GM21576 (cell line): ENCODE data around the gene RPL29.

Source experiments
- ATAC-seq: cut with Tn5 transposase; IDR thresholded peaks from one replicate; pipeline ENCODE4 v1.9.1; 2021; ENCODE audit warnings: mild to moderate bottlenecking, moderate library complexity; ENCODE audit not compliant: unreplicated experiment

The RPL29 gene

GRCh38 chr3:51948016-51948580, 47.6 kb downstream of the RPL29 start:
- ATAC-seq: no peak

DNA sequence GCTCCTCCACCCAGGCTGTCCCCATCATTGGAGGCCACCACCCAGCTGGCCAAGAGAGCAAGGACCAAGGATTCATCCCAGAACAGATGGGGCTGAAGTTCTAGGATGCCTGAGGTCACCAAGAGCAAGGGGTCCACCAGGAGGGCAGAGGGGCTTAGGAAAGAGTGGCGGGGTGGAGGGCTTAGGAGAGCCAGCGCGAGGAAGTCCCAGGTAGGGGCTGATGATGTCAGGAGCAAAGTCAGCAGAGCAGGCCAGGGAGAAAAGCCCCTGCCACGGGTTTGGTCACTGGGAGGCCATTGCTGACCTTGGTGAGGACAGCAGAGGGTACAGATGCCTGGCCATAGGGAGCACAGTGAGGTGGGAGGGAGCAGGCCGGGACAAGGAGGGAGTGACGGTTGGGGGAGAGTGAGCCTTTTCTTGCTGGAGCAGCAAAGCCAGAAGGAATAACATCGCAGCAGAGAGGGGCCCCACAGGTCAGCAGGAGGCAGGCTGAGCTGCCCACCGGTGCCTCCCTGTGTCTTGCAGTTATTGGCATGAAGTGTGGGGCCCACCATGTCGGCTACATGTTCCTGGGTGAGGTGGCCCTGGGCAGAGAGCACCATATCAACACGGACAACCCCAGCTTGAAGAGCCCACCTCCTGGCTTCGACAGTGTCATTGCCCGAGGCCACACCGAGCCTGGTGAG, 48.3 kb downstream of the RPL29 start:
- ATAC-seq: no peak

DNA sequence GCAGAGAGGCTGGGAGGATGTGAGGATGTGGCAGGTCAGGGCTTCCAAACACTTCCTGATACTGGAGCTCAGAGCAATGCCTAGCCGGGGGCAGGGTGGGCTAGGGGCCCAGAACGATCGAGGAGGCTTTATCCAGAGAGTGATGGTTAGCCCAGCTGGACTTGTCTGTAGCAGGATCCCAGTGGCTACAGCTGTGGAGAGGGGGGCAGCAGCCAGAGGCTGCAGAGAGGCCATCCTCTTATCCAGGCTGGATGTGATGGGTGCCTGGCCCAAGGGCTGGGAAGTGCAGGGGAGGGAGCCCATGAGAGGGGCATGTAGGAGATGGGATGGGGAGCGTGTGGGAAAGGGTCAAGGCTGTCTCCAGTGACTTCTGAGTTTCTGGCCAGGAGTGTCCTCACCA, 48.9 kb downstream of the RPL29 start:
- ATAC-seq: no peak

DNA sequence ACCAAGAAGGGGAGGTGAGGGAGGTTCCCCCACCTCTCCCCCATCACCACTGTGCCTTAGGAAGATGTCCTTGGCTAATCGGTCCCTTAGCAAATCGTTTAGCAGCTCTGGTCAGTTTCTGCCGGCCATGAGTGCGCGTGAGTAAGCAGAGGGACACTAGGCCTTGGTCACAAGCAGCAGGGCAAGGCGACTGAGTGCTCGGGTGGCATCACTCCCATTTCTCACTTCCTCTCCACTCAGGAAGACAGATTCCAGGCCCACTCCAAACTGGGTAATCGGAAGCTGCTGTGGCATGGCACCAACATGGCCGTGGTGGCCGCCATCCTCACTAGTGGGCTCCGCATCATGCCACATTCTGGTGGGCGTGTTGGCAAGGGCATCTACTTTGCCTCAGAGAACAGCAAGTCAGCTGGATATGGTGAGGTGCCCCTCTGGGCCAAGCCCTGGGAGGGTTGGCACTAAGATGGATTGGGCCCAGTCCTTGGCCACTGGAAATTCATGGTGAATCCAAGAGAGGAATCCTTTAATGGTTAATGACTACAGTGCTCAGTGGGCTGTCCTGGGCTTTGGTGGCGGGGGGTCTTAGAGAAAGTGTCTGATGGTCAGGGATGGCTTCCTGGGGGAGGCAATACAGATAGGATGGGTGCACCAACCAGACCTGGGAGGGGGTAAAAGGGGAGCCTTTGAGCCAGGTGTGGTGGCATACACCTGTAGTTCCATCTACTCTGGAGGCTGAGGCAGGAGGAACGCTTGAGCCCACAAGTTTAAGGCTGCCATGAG, 49.6 kb downstream of the RPL29 start:
- no peak for ATAC-seq

- no peak for ATAC-seq
Measured at GRCh38 chr3:51945031-51945840, 50.5 kb downstream of the RPL29 start.

DNA sequence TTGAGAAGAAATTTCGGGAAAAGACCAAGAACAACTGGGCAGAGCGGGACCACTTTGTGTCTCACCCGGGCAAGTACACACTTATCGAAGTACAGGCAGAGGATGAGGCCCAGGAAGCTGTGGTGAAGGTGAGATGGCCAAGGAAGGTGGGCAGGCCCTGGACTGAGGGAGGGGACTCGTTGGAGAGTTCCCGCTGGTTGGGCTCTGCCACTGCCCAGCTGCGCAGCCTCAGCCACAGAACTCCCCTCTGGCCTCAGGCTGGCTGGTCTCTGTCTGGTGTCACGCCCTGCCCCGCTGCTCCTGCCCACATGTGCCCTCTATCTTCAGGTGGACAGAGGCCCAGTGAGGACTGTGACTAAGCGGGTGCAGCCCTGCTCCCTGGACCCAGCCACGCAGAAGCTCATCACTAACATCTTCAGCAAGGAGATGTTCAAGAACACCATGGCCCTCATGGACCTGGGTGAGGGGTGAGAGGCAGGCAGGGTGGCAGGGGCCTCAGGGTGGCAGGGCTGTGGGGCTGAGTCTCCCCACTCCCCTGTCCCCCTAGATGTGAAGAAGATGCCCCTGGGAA, 51.2 kb downstream of the RPL29 start:
- no peak for ATAC-seq
